GM23338 (cell line): ENCODE results near the gene ZBED5. TPM values are rescaled to one million over a fixed set of nuclear protein-coding genes. Genes with fewer than 3 reads are reported as not detected.

Experiments
- ATAC-seq: fragments of 200-7000 bp; cut with Tn5 transposase; 3 replicates; pipeline ENCODE4 v1.9.1; 2020
- DNase-seq: peaks from one replicate; pipeline ENCODE4 v3.0.0-alpha.2; 2015; ENCODE audit warnings: low spot score
- H2AFZ ChIP-seq: fragments of 200-600 bp; sonication (generic); 2 replicates; pipeline ENCODE4 v1.8.0; 2016; ENCODE audit warnings: antibody characterized with exemption, mild to moderate bottlenecking, moderate library complexity
- H3F3A ChIP-seq: fragments of 200-600 bp; sonication (generic); replicated peaks from 2 replicates; pipeline ENCODE4 v1.8.0; 2017; ENCODE audit warnings: antibody characterized with exemption, mixed run types, low read depth
- H3K27ac ChIP-seq: fragments of 200-600 bp; sonication (generic); 2 replicates; pipeline ENCODE4 v1.6.1; 2016; ENCODE audit warnings: low read depth
- H3K27me3 ChIP-seq: fragments of 200-600 bp; sonication (generic); 2 replicates; pipeline ENCODE4 v1.8.0; 2016; ENCODE audit warnings: mild to moderate bottlenecking, mixed run types, moderate library complexity; ENCODE audit not compliant: insufficient read depth
- H3K36me3 ChIP-seq: fragments of 200-600 bp; sonication (generic); 2 replicates; pipeline ENCODE4 v1.8.0; 2016; ENCODE audit warnings: mild to moderate bottlenecking; ENCODE audit not compliant: insufficient read depth
- H3K4me1 ChIP-seq: fragments of 200-600 bp; sonication (generic); 2 replicates; pipeline ENCODE4 v1.8.0; 2016; ENCODE audit warnings: mild to moderate bottlenecking, moderate library complexity; ENCODE audit not compliant: insufficient read depth
- H3K4me2 ChIP-seq: fragments of 200-600 bp; sonication (generic); 2 replicates; pipeline ENCODE4 v1.7.1; 2017; ENCODE audit warnings: mixed run types
- H3K4me3 ChIP-seq: fragments of 200-600 bp; sonication (generic); 2 replicates; pipeline ENCODE4 v1.6.1; 2016; ENCODE audit warnings: mixed run types
- H3K79me2 ChIP-seq: fragments of 200-600 bp; sonication (generic); replicated peaks from 2 replicates; pipeline ENCODE4 v1.8.0; 2017; ENCODE audit warnings: mild to moderate bottlenecking; ENCODE audit not compliant: insufficient read depth
- H3K9me2 ChIP-seq: fragments of 200-600 bp; sonication (generic); 2 replicates; pipeline ENCODE4 v1.8.0; 2017; ENCODE audit not compliant: insufficient read depth
- H4K20me1 ChIP-seq: fragments of 200-600 bp; sonication (generic); replicated peaks from 2 replicates; pipeline ENCODE4 v1.8.0; 2017; ENCODE audit warnings: mild to moderate bottlenecking; ENCODE audit not compliant: insufficient read depth
- H3K27ac Mint-ChIP-seq: 2 replicates; pipeline ENCODE4 v1.8.0; 2020; ENCODE audit warnings: inconsistent platforms, mild to moderate bottlenecking, moderate library complexity, mixed read lengths
- H3K27me3 Mint-ChIP-seq: 3 replicates; pipeline ENCODE4 v1.8.0; 2022; ENCODE audit warnings: low read depth, mild to moderate bottlenecking, moderate library complexity, mixed read lengths, inconsistent platforms; ENCODE audit not compliant: insufficient read depth, poor library complexity
- H3K36me3 Mint-ChIP-seq: 3 replicates; pipeline ENCODE4 v1.8.0; 2021; ENCODE audit warnings: low read depth, mild to moderate bottlenecking, inconsistent platforms, moderate library complexity, mixed read lengths
- H3K4me1 Mint-ChIP-seq: 3 replicates; pipeline ENCODE4 v1.8.0; 2020; ENCODE audit warnings: mild to moderate bottlenecking, inconsistent platforms, mixed read lengths
- H3K4me3 Mint-ChIP-seq: 3 replicates; pipeline ENCODE4 v1.8.0; 2021; ENCODE audit warnings: moderate library complexity, mild to moderate bottlenecking, inconsistent platforms, mixed read lengths
- H3K9me3 Mint-ChIP-seq: 3 replicates; pipeline ENCODE4 v1.8.0; 2020; ENCODE audit warnings: moderate library complexity, mild to moderate bottlenecking, inconsistent platforms, mixed read lengths
- EZH2phosphoT487 ChIP-seq: fragments of 200-600 bp; sonication (generic); IDR thresholded peaks from one replicate; pipeline ENCODE4 v1.8.1; 2018; ENCODE audit warnings: antibody characterized with exemption; ENCODE audit not compliant: unreplicated experiment
- POLR2AphosphoS5 ChIP-seq: IDR thresholded peaks from 2 replicates; pipeline ENCODE4 v1.6.1; 2016; ENCODE audit warnings: antibody characterized with exemption, low read depth
- REST ChIP-seq: IDR thresholded peaks from one replicate; pipeline ENCODE4 v1.6.1; 2018; ENCODE audit warnings: antibody characterized with exemption; ENCODE audit not compliant: unreplicated experiment
- ZNF114 ChIP-seq: fragments of 250-450 bp; sonication (Bioruptor Pico); IDR thresholded peaks from 2 replicates; pipeline ENCODE4 v1.5.0; 2020; ENCODE audit warnings: mild to moderate bottlenecking, moderate library complexity
- ZNF331 ChIP-seq: fragments of 250-450 bp; sonication (Bioruptor Pico); IDR thresholded peaks from 2 replicates; pipeline ENCODE4 v1.5.0; 2020; ENCODE audit warnings: low read depth, mild to moderate bottlenecking, moderate library complexity
- ZNF462 ChIP-seq: fragments of 250-450 bp; sonication (Bioruptor Pico); IDR thresholded peaks from 2 replicates; pipeline ENCODE4 v1.5.0; 2020; ENCODE audit warnings: mild to moderate bottlenecking, moderate library complexity
- polyA plus RNA-seq: library from polyadenylated mRNA; unstranded; fragments of >200 nt; fragmentation: Nextera tagmentation; extraction: Ambion mirVana; gene quantifications from 2 replicates; pipeline ENCODE4 v1.2.1, GENCODE V29; 2016
- total RNA-seq: library from RNA; depleted of rRNA; stranded (reverse); fragments of >200 nt; shearing (Covaris generic); gene quantifications from 2 replicates; pipeline ENCODE4 v1.2.3, GENCODE V29; 2014

The ZBED5 gene
- total and polyA plus RNA-seq, 2 experiments from 2014 or later = 54.1 to 56.3 TPM

- H3K79me2 ChIP-seq = no peaks in the 10 kb centered on the region
- Mint-ChIP-seq H3K36me3 (no peaks in the 10 kb centered on the region), H3K27ac (no peak overlapping the region), H3K4me3 (no peak overlapping the region), H3K27me3 (peaks cover 5% of the 10 kb centered on the region), H3K4me1 (peaks cover 5% of the 10 kb centered on the region; the same call in 2 of the 3 replicates), H3K9me3 (no peaks in the 10 kb centered on the region)
- H3K9me2 ChIP-seq = no peaks in the 10 kb centered on the region; the same call in 1 of the 2 replicates
- ATAC-seq (no peak), DNase-seq (no peak)
- no peaks in the 10 kb centered on the region for H3K4me1 ChIP-seq
- no peak overlapping the region for H3K27ac ChIP-seq
- no peak overlapping the region; the same call in 1 of the 2 replicates for H2AFZ ChIP-seq
- no peaks in the 10 kb centered on the region for H4K20me1 ChIP-seq
- H3K36me3 ChIP-seq = no peaks in the 10 kb centered on the region
- H3K4me2 ChIP-seq = no peak overlapping the region
- H3K4me3 ChIP-seq = no peak overlapping the region
- TF ChIP-seq ZNF114 (no peak), ZNF462 (CRISPR knock-in tag) (no peak), EZH2phosphoT487 (no peak), POLR2AphosphoS5 (no peak), ZNF331 (CRISPR knock-in tag) (no peak), REST (no peak)
- H3K27me3 ChIP-seq = no peaks in the 10 kb centered on the region
- no peaks in the 10 kb centered on the region for H3F3A ChIP-seq
Observed at GRCh38 chr11:10898003-10898762, 40.3 kb upstream of the ZBED5 start.
